ENCODE measurements around the gene HRK.

The HRK gene

DNA sequence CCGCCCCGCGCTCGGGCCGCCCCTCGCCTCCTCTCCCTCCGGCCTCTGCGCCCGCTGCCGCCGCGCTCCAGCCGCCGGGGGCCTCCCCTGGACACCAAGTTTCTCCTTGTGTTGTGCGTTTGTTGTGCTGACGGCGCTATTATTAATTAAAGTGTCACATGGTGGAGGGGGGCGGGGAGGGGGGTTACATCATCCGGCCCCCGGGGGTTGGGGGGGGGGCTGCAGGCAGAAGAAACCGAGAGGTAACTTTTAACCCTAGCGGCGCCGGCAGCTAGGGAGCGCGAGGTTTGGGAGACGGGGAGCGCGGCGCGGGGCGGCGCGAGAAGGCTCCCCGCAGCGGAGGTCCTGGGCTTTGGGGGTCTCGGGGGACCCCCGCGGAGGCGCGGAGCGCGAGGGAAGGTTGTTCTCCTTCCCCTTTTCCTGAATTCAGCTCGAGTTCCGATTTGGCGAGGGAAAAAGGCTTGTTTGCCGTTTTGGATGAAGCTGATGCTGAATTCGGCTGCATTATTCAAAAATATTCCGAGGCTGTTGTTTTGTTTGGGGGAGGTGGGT, at the start of gene HRK:
HRK (minus strand) TSS at position 117 of the 552 bp plus-strand sequence. CDS start 134 bp downstream, outside the sequence.
- DNase-seq (ENCODE audit: extremely low spot score): peak; percentile 50
- POLR2A ChIA-PET: interaction anchor here (0.8 to 1.9 kb wide), 7 partner anchors 12 to 178 kb away, joined by 3 to 7 read pairs (median 4); no protein-coding TSS in a partner anchor

DNA sequence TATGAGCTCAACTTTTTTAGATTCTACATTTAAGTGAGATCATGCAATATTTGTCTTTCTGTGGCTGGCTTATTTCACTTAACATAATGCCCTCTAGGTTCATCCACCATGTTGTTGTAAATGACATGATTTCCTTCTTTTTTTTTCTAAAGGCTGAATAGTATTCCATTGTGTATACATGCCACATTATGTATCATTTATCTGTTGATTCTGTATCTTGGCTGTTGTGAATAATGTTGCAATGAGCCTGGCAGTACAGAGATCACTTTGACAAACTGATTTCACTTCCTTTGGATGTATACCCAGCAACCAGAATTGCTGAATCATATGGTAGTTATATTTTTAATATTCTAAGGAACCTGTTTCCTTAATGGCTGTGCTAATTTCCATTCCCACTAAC, 48.6 kb upstream of the HRK start:
- TF ChIP-seq ZNF384 (IDR thresholded peaks at IDR 0.05): no peak
- no peak for TF ChIP-seq FOXK2 (IDR thresholded peaks at IDR 0.05)
- TF ChIP-seq HDGF (IDR thresholded peaks at IDR 0.05; ENCODE audit: borderline replicate concordance): no peak
- no peak for TF ChIP-seq LEF1 (IDR thresholded peaks at IDR 0.05; ENCODE audit: borderline replicate concordance)
- no peak for TF ChIP-seq L3MBTL2 (conservative IDR thresholded peaks at IDR 0.05)
- TF ChIP-seq TARDBP (IDR thresholded peaks at IDR 0.05): no peak
- TF ChIP-seq FOXA1 (IDR thresholded peaks at IDR 0.05): no peak
- no peak for TF ChIP-seq SUZ12 (IDR thresholded peaks at IDR 0.05)
- no peak for TF ChIP-seq FOXM1 (IDR thresholded peaks at IDR 0.05; ENCODE audit: borderline replicate concordance)
- TF ChIP-seq CTBP1 (IDR thresholded peaks at IDR 0.05; ENCODE audit: borderline replicate concordance): no peak
- TF ChIP-seq, protein P1, sequence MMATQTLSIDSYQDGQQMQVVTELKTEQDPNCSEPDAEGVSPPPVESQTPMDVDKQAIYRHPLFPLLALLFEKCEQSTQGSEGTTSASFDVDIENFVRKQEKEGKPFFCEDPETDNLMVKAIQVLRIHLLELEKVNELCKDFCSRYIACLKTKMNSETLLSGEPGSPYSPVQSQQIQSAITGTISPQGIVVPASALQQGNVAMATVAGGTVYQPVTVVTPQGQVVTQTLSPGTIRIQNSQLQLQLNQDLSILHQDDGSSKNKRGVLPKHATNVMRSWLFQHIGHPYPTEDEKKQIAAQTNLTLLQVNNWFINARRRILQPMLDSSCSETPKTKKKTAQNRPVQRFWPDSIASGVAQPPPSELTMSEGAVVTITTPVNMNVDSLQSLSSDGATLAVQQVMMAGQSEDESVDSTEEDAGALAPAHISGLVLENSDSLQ (IDR thresholded peaks at IDR 0.05): no peak
- TF ChIP-seq BHLHE40 (IDR thresholded peaks at IDR 0.05; ENCODE audit: borderline replicate concordance): no peak
- no peak for TF ChIP-seq NFRKB (IDR thresholded peaks at IDR 0.05)
- DNase-seq (ENCODE audit: extremely low spot score): no peak
- POLR2A ChIA-PET: no interaction called here
- CTCF ChIA-PET: no interaction called here

More for the DNA sequence above, at the start of gene HRK:
- TF ChIP-seq LEF1 (IDR thresholded peaks at IDR 0.05; ENCODE audit: borderline replicate concordance): no peak
- TF ChIP-seq L3MBTL2 (conservative IDR thresholded peaks at IDR 0.05): no peak
- TF ChIP-seq CTBP1 (IDR thresholded peaks at IDR 0.05; ENCODE audit: borderline replicate concordance): no peak
- no peak for TF ChIP-seq HDGF (IDR thresholded peaks at IDR 0.05; ENCODE audit: borderline replicate concordance)
- no peak for TF ChIP-seq ZNF384 (IDR thresholded peaks at IDR 0.05)
- TF ChIP-seq FOXK2 (IDR thresholded peaks at IDR 0.05): no peak
- TF ChIP-seq FOXM1 (IDR thresholded peaks at IDR 0.05; ENCODE audit: borderline replicate concordance): no peak
- TF ChIP-seq ELF4 (IDR thresholded peaks at IDR 0.05): no peak
- TF ChIP-seq TARDBP (IDR thresholded peaks at IDR 0.05): no peak
- TF ChIP-seq NFRKB (IDR thresholded peaks at IDR 0.05): no peak
- TF ChIP-seq, protein P1 (IDR thresholded peaks at IDR 0.05): no peak
- TF ChIP-seq SP1 (IDR thresholded peaks at IDR 0.05): no peak
- no peak for TF ChIP-seq ARNT (IDR thresholded peaks at IDR 0.05)
- no peak for TF ChIP-seq FOXA1 (IDR thresholded peaks at IDR 0.05)
- CTCF ChIA-PET: interaction anchor here (1.4 to 2.0 kb wide), 4 partner anchors 18 to 178 kb away, joined by 5 to 13 read pairs (median 10); no protein-coding TSS in a partner anchor

DNA sequence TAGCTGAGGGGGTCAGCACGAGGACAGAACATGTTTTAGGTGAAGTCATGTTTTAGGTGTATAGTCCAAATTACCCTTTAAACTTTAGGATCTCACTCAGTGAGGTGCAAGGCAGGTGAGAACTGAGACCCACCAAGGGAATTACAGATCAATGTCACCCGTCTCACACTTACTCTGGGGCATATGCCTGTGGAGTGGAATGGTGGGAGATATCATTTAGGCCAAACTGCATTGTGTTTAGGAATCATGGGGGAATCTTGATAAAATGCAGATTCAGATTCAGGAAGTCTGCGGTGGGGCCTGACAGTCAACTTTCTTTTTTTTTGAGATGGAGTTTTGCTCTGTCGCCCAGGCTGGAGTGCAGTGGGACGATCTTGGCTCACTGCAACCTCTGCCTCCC, 47.3 kb upstream of the HRK start:
- CTCF ChIA-PET: no interaction called here
- DNase-seq (ENCODE audit: extremely low spot score): no peak
- POLR2A ChIA-PET: no interaction called here
- TF ChIP-seq HDGF (IDR thresholded peaks at IDR 0.05; ENCODE audit: borderline replicate concordance): no peak
- no peak for TF ChIP-seq NFRKB (IDR thresholded peaks at IDR 0.05)
- no peak for TF ChIP-seq TARDBP (IDR thresholded peaks at IDR 0.05)
- TF ChIP-seq ARNT (IDR thresholded peaks at IDR 0.05): no peak
- no peak for TF ChIP-seq ZNF384 (IDR thresholded peaks at IDR 0.05)
- TF ChIP-seq BHLHE40 (IDR thresholded peaks at IDR 0.05; ENCODE audit: borderline replicate concordance): no peak
- TF ChIP-seq CTBP1 (IDR thresholded peaks at IDR 0.05; ENCODE audit: borderline replicate concordance): no peak
- no peak for TF ChIP-seq FOXA1 (IDR thresholded peaks at IDR 0.05)
- no peak for TF ChIP-seq LEF1 (IDR thresholded peaks at IDR 0.05; ENCODE audit: borderline replicate concordance)
- no peak for TF ChIP-seq SP1 (IDR thresholded peaks at IDR 0.05)
- TF ChIP-seq L3MBTL2 (conservative IDR thresholded peaks at IDR 0.05): no peak
- no peak for TF ChIP-seq FOXK2 (IDR thresholded peaks at IDR 0.05)
- TF ChIP-seq ELF4 (IDR thresholded peaks at IDR 0.05): no peak
- TF ChIP-seq FOXM1 (IDR thresholded peaks at IDR 0.05; ENCODE audit: borderline replicate concordance): no peak

DNA sequence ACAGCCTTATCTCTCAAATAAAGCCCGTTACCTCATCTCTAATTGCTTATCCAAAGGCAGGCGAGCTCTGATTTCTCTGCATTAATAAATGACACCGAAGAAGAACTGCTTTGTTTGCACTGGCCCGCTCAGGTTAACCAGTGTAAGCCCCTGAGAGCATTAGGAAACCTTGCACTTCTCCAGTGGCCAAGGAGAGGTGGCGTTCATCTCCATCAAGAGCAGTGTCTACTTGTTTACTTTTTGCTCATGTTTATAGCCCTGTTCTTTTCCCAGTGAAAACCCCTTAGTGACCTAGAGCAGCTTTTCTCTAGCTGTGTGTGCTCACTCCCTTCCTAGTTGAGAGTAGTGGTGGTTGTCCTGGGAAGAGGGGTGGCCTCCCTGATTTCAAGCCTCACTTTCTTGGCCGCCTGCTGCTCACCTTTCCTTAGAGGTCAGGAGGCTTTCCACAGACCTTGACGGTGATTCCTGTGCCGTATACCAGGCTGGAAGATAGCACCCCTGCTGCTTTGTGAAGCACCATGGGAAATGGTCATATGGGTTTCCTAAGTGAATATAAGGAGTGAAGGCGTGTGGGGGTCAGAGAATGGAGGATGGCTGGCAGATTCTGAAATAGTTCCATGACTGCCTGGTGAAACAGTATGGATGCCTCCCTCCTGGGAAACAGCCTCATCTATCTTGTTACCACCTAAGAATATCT, 46.2 kb upstream of the HRK start:
- CTCF ChIA-PET: interaction anchor here (0.8 kb wide), 1 partner anchor 990 kb away, joined by 3 read pairs; no protein-coding TSS in a partner anchor
- DNase-seq (ENCODE audit: extremely low spot score): no peak
- POLR2A ChIA-PET: no interaction called here
- TF ChIP-seq TARDBP (IDR thresholded peaks at IDR 0.05): no peak
- TF ChIP-seq FOXA1 (IDR thresholded peaks at IDR 0.05): no peak
- TF ChIP-seq FOXK2 (IDR thresholded peaks at IDR 0.05): no peak
- TF ChIP-seq ARNT (IDR thresholded peaks at IDR 0.05): no peak
- TF ChIP-seq LEF1 (IDR thresholded peaks at IDR 0.05; ENCODE audit: borderline replicate concordance): no peak
- no peak for TF ChIP-seq ZNF384 (IDR thresholded peaks at IDR 0.05)
- TF ChIP-seq ELF4 (IDR thresholded peaks at IDR 0.05): no peak
- no peak for TF ChIP-seq L3MBTL2 (conservative IDR thresholded peaks at IDR 0.05)
- TF ChIP-seq NFRKB (IDR thresholded peaks at IDR 0.05): no peak
- no peak for TF ChIP-seq FOXM1 (IDR thresholded peaks at IDR 0.05; ENCODE audit: borderline replicate concordance)
- TF ChIP-seq HDGF (IDR thresholded peaks at IDR 0.05; ENCODE audit: borderline replicate concordance): no peak
- no peak for TF ChIP-seq SP1 (IDR thresholded peaks at IDR 0.05)

DNA sequence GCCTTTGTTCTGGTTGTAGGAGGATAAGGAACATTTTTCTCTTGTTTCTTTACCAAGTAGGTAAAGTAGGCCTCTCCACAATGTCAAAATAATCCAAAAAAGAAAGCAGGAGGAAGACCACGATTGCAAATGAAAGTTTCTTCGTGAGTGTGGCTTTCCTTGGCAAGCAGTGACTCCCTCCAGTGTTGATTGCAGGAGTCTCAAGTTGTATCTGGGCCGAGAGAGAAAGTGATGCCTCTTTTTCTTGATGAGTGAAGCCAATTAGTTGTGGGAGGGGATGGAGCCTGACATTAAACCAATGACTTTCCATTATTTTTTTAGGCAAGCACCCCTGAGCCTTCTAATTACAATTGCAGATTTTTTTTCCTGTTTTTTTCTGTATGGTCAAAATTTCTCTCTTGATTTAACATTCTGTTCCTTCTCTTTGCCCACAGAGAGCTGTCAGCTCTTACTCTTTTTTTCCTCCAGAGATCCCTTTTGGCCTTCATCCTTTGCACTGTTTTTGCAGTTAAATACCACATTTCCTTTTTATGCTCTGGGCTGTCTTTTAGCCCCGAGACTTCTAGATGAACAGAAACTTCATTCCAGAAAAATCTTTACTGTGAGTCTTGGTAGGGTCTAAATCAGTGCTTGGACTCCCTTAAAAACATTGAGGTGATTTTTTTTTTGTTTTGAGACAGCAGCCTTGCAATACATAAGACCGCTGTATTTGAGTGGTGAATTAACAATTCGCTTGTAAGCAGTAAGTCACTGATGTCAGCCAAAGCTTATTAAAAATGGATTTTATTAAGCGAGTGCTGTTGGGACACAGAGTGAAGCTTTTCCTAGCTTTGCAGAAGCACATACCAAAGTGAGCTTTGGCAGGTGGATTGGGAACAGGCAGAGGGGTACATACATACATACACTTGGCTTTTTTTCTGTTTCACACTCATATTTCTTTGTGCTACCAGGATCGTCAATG, 45.3 kb upstream of the HRK start:
- ChIA-PET CTCF (interaction anchor here (0.8 kb wide), 1 partner anchor 989 kb away, joined by 3 read pairs; no protein-coding TSS in a partner anchor), POLR2A (no interaction called here)
- no peak for TF ChIP-seq FOXM1 (IDR thresholded peaks at IDR 0.05; ENCODE audit: borderline replicate concordance)
- TF ChIP-seq ARNT (IDR thresholded peaks at IDR 0.05): no peak
- no peak for TF ChIP-seq SUZ12 (IDR thresholded peaks at IDR 0.05)
- TF ChIP-seq, protein P1 (IDR thresholded peaks at IDR 0.05): no peak
- TF ChIP-seq ZNF384 (IDR thresholded peaks at IDR 0.05): no peak
- TF ChIP-seq SP1 (IDR thresholded peaks at IDR 0.05): no peak
- no peak for TF ChIP-seq LEF1 (IDR thresholded peaks at IDR 0.05; ENCODE audit: borderline replicate concordance)
- no peak for TF ChIP-seq ELF4 (IDR thresholded peaks at IDR 0.05)
- no peak for TF ChIP-seq FOXA1 (IDR thresholded peaks at IDR 0.05)
- TF ChIP-seq BHLHE40 (IDR thresholded peaks at IDR 0.05; ENCODE audit: borderline replicate concordance): no peak
- TF ChIP-seq CTBP1 (IDR thresholded peaks at IDR 0.05; ENCODE audit: borderline replicate concordance): no peak
- TF ChIP-seq L3MBTL2 (conservative IDR thresholded peaks at IDR 0.05): no peak
- no peak for TF ChIP-seq HDGF (IDR thresholded peaks at IDR 0.05; ENCODE audit: borderline replicate concordance)
- no peak for DNase-seq (ENCODE audit: extremely low spot score)
